K562 (cell line): Measurements from ENCODE around the gene TOM1L2. TPM values are rescaled to one million over a fixed set of nuclear protein-coding genes. Genes with fewer than 3 reads are reported as not detected.

Source experiments
- GTF2B ChIP-seq: IDR thresholded peaks from 2 replicates; pipeline ENCODE4 v1.6.1; 2011; ENCODE audit not compliant: insufficient read length; ENCODE audit errors: extremely low read depth
- HNRNPK ChIP-seq: fragments of 200-400 bp; formaldehyde crosslinking; IDR thresholded peaks from one replicate; pipeline ENCODE4 v1.6.1; 2018; ENCODE audit warnings: mild to moderate bottlenecking, low read depth, low read length; ENCODE audit not compliant: poor library complexity, severe bottlenecking
- HNRNPUL1 ChIP-seq: fragments of 200-400 bp; formaldehyde crosslinking; IDR thresholded peaks from 2 replicates; pipeline ENCODE4 v1.6.1; 2017; ENCODE audit warnings: low read length
- KLF13 ChIP-seq: fragments of 450-650 bp; IDR thresholded peaks from 2 replicates; pipeline ENCODE4 v1.6.1; 2016; ENCODE audit warnings: missing genetic modification characterization, low read depth, mild to moderate bottlenecking, missing compliant biosample characterization, moderate library complexity, borderline replicate concordance
- PHF20 ChIP-seq: fragments of 450-650 bp; IDR thresholded peaks from 2 replicates; pipeline ENCODE4 v1.6.1; 2018; ENCODE audit not compliant: partially characterized antibody
- PML ChIP-seq: IDR thresholded peaks from 2 replicates; pipeline ENCODE4 v1.6.1; 2012; ENCODE audit warnings: low read length, inconsistent platforms
- TSC22D4 ChIP-seq: fragments of 450-650 bp; IDR thresholded peaks from 2 replicates; pipeline ENCODE4 v1.6.1; 2016; ENCODE audit warnings: missing genetic modification characterization, missing biosample characterization, control low read depth
- ZFP30 ChIP-seq: fragments of 250-450 bp; sonication (Bioruptor Pico); IDR thresholded peaks from 2 replicates; pipeline ENCODE4 v1.8.0; 2022; ENCODE audit warnings: moderate library complexity, mild to moderate bottlenecking, inconsistent platforms, borderline replicate concordance
- ZKSCAN1 ChIP-seq: fragments of 150-350 bp; IDR thresholded peaks from 2 replicates; pipeline ENCODE4 v1.6.1; 2016; ENCODE audit warnings: low read depth, low read length
- ZNF79 ChIP-seq: fragments of 250-450 bp; sonication (Bioruptor Pico); IDR thresholded peaks from 2 replicates; pipeline ENCODE4 v1.4.0; 2020; ENCODE audit warnings: low read depth, mild to moderate bottlenecking, moderate library complexity
- ZNF830 ChIP-seq: fragments of 250-450 bp; sonication (Bioruptor Pico); IDR thresholded peaks from 2 replicates; pipeline ENCODE4 v1.5.0; 2021; ENCODE audit warnings: mild to moderate bottlenecking
- ZSCAN32 ChIP-seq: fragments of 450-650 bp; formaldehyde crosslinking; IDR thresholded peaks from 2 replicates; pipeline ENCODE4 v1.4.0; 2020; ENCODE audit warnings: mild to moderate bottlenecking, moderate library complexity
- polyA plus RNA-seq, 8 experiments: library from polyadenylated mRNA; depleted of rRNA in 4 of 8; stranded (reverse) in 5 of 8; unstranded in 3 of 8; fragments of >200 nt; fragmentation: Nextera tagmentation in 2 of 8; fragmentation: Illumina TruSeq in 1 of 8; extraction: Ambion mirVana in 2 of 8; extraction: Trizol in 1 of 8; gene quantifications; 2 replicates each; pipeline versions ENCODE4 v1.2.1 to v1.2.3, GENCODE V29; 2011 to 2014; ENCODE audit warnings: inconsistent platforms in 1 of 8, missing spikeins in 1 of 8
- total RNA-seq, 7 experiments: library from RNA; depleted of rRNA in 6 of 7; stranded (reverse); fragments of >200 nt in 6 of 7; fragmentation: Illumina TruSeq in 2 of 7; extraction: Trizol in 2 of 7; gene quantifications; 2 replicates each; pipeline versions ENCODE4 v1.2.1 to v1.2.3, GENCODE V29; 2011 to 2021; ENCODE audit warnings: low replicate concordance in 1 of 7

Gene TOM1L2
- total and polyA plus RNA-seq, 9 of the 15 experiments (the other 6 are each of a cell fraction or from before 2014, with no cell fraction given): 0.07 to 6.0 (median 2.5) TPM

DNA sequence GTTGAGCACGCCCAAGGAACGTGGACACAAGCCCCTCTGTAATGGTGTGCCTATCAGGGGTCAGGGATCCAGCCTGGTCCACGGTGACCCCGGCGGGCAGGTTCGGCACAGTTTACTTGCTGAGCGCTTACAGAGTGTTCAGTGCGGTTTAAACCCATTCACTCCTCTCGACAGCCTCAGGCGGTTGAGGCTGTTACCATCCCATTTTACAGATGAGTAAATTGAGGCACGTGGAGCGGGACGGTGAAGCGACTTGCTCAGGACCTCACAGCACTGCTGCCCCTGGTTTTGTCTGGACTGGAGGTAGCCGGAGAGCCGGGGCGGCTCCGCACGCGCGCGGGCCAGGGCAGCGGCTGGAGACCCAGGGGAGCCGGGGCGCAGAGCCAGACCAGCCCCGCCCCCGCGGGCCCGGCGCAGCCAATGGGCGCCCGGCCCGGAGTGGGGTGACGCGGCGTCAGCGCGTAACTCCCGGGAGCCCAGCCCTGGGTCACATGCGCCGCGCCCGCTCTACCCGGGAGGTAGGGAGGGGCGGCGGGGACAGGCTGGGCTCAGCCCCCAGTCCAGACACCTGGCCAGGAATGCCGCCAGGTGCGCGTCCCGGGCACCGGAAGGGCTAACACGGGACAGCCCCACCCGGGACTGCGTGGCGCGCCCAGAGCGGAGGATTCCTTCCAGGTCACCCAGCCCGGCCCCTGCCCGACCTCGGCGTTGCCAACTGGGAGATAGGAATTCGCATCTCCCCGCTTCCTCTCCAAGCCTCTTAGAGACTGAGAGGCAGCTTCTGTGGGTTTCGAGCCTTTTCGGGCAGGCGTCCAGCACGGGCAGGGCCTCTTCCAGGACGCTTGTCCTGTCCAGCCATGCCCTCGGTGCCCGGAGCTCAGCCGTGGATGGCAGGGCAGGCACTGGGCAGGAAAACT, 132.2 kb downstream of the TOM1L2 start (continued):
- TF ChIP-seq PHF20 (no peak), ZSCAN32 (CRISPR knock-in tag) (no peak), ZKSCAN1 (no peak), PML (0 out of 2 replicates have a peak, but pooled peaks have one; percentile 2), ZNF830 (CRISPR knock-in tag) (no peak), HNRNPUL1 (no peak), ZFP30 (no peak), GTF2B (no peak), HNRNPK (no peak), TSC22D4 (tag) (no peak), ZNF79 (CRISPR knock-in tag) (no peak), KLF13 (no peak)
